Upper lobe of left lung (tissue), 6 donors: ENCODE results near the gene PTPRK. TPM values are rescaled to one million over a fixed set of nuclear protein-coding genes. Genes with fewer than 3 reads are reported as not detected.

ENCODE experiments used
- ATAC-seq, 2 donors: fragments of 200-7000 bp; cut with Tn5 transposase; one replicate each; pipeline ENCODE4 v1.9.1; 2022; ENCODE audit warnings: mild to moderate bottlenecking in 2 of 2, moderate library complexity in 2 of 2; ENCODE audit not compliant: low FRiP score in 2 of 2
- DNase-seq, 2 donors: peaks; one replicate each; pipeline ENCODE4 v3.0.0-alpha.2; 2019 to 2020
- H3K27ac ChIP-seq, 4 donors: fragments of 200-600 bp; sonication (generic); one replicate each; pipeline ENCODE4 v1.5.1; 2016 to 2019
- H3K27me3 ChIP-seq, 4 donors: fragments of 200-600 bp; sonication (generic); one replicate each; pipeline ENCODE4 v1.5.1; 2017 to 2019
- H3K36me3 ChIP-seq, 4 donors: fragments of 200-600 bp; sonication (generic); one replicate each; pipeline ENCODE4 v1.5.1; 2016 to 2019
- H3K4me1 ChIP-seq, 4 donors: fragments of 200-600 bp; sonication (generic); one replicate each; pipeline ENCODE4 v1.5.1; 2018 to 2019
- H3K4me3 ChIP-seq, 4 donors: fragments of 200-600 bp; sonication (generic); one replicate each; pipeline ENCODE4 v1.5.1; 2017 to 2019; ENCODE audit warnings: mild to moderate bottlenecking in 2 of 4, moderate library complexity in 1 of 4
- H3K9me3 ChIP-seq, 4 donors: fragments of 200-600 bp; sonication (generic); one replicate each; pipeline ENCODE4 v1.5.1; 2018 to 2019
- CTCF ChIP-seq, 6 experiments: fragments of 450-650 bp in 4 of 6; fragments of 200-600 bp in 2 of 6; sonication (generic) in 2 of 6; IDR thresholded peaks; one replicate each; pipeline ENCODE4 v1.5.1; 2016 to 2019; ENCODE audit warnings: antibody characterized with exemption in 6 of 6
- EP300 ChIP-seq, 4 donors: sonication (generic); formaldehyde crosslinking; IDR thresholded peaks; one replicate each; pipeline ENCODE4 v1.5.1; 2017; ENCODE audit warnings: antibody characterized with exemption in 4 of 4, control low read depth in 2 of 4
- POLR2A ChIP-seq, 4 donors: fragments of 450-650 bp; IDR thresholded peaks; one replicate each; pipeline ENCODE4 v1.5.1; 2016 to 2017; ENCODE audit warnings: antibody characterized with exemption in 4 of 4, mild to moderate bottlenecking in 2 of 4
- POLR2AphosphoS5 ChIP-seq, 2 donors: sonication (generic); formaldehyde crosslinking; IDR thresholded peaks; one replicate each; pipeline ENCODE4 v1.5.1; 2017; ENCODE audit warnings: antibody characterized with exemption in 2 of 2
- WGBS, 2 donors: methylation state at CpG; one replicate each; pipeline ENCODE4 v1.1.5; 2017 to 2018; 5-methylcytosine and 5-hydroxymethylcytosine counted together
- total RNA-seq, 6 donors: library from RNA; depleted of rRNA in 4 of 6; stranded (reverse); fragments of >200 nt in 4 of 6; gene quantifications; one replicate each; pipeline versions ENCODE4 v1.1.0 to v1.2.1, GENCODE V29; 2016 to 2021
- donor health status: DM: no; HTN: no; CAD: no; lungs with moderate emphysema.
- donor health status: DM: no; HTN: yes; CAD: no; lungs with severe emphysema.

Gene PTPRK
- total RNA-seq, 6 donors from 2014 or later: 42.7 to 97.4 (median 65.2) TPM

- no peaks in the 10 kb centered on the region for H3K4me1 ChIP-seq
- TF ChIP-seq CTCF (IDR thresholded peaks at IDR 0.05) (no peak), POLR2AphosphoS5 (IDR thresholded peaks at IDR 0.05) (no peak), EP300 (IDR thresholded peaks at IDR 0.05) (no peak), POLR2A (IDR thresholded peaks at IDR 0.05) (no peak)
- no peaks in the 10 kb centered on the region for H3K27me3 ChIP-seq
- no peaks in the 10 kb centered on the region for H3K9me3 ChIP-seq
- H3K36me3 ChIP-seq: no peaks in the 10 kb centered on the region
- H3K27ac ChIP-seq: no peak overlapping the region
- ATAC-seq: no peak
- no peak for DNase-seq
- no peak overlapping the region for H3K4me3 ChIP-seq
Measured at GRCh38 chr6:128172081-128172480, 348.3 kb downstream of the PTPRK start.

- ATAC-seq (no peak), DNase-seq (no peak)
- Histone ChIP-seq H3K27ac (no peak overlapping the region), H3K9me3 (no peaks in the 10 kb centered on the region), H3K4me1 (no peaks in the 10 kb centered on the region), H3K4me3 (no peak overlapping the region), H3K27me3 (no peaks in the 10 kb centered on the region), H3K36me3 (no peaks in the 10 kb centered on the region)
- 88 to 96% methylated on average over 4 of the region's 4 CpGs for WGBS, 2 donors
- TF ChIP-seq POLR2AphosphoS5 (IDR thresholded peaks at IDR 0.05) (no peak), POLR2A (IDR thresholded peaks at IDR 0.05) (no peak), CTCF (IDR thresholded peaks at IDR 0.05) (no peak), EP300 (IDR thresholded peaks at IDR 0.05) (no peak)
Measured at GRCh38 chr6:128171182-128171581, 349.2 kb downstream of the PTPRK start.

- Histone ChIP-seq H3K36me3 (no peaks in the 10 kb centered on the region), H3K27me3 (no peaks in the 10 kb centered on the region), H3K9me3 (no peaks in the 10 kb centered on the region), H3K4me1 (no peaks in the 10 kb centered on the region), H3K27ac (no peak overlapping the region), H3K4me3 (no peak overlapping the region)
- TF ChIP-seq EP300 (IDR thresholded peaks at IDR 0.05) (no peak), CTCF (IDR thresholded peaks at IDR 0.05) (no peak), POLR2AphosphoS5 (IDR thresholded peaks at IDR 0.05) (no peak), POLR2A (IDR thresholded peaks at IDR 0.05) (no peak)
- 96 to 98% methylated on average over 4 of the region's 4 CpGs for WGBS, 2 donors
- ATAC-seq: no peak
- DNase-seq: no peak
Measured at GRCh38 chr6:128168244-128168643, 352.2 kb downstream of the PTPRK start.

- no peak for DNase-seq
- Histone ChIP-seq H3K27me3 (no peaks in the 10 kb centered on the region), H3K4me3 (no peak overlapping the region), H3K27ac (no peak overlapping the region), H3K9me3 (no peaks in the 10 kb centered on the region), H3K36me3 (no peaks in the 10 kb centered on the region), H3K4me1 (no peaks in the 10 kb centered on the region)
- TF ChIP-seq CTCF (IDR thresholded peaks at IDR 0.05) (no peak), POLR2AphosphoS5 (IDR thresholded peaks at IDR 0.05) (no peak), EP300 (IDR thresholded peaks at IDR 0.05) (no peak), POLR2A (IDR thresholded peaks at IDR 0.05) (no peak)
- no peak for ATAC-seq
Measured at GRCh38 chr6:128167552-128167951, 352.8 kb downstream of the PTPRK start.

- H3K9me3 ChIP-seq: no peaks in the 10 kb centered on the region
- DNase-seq: no peak
- no peak overlapping the region for H3K4me3 ChIP-seq
- no peaks in the 10 kb centered on the region for H3K4me1 ChIP-seq
- H3K36me3 ChIP-seq: no peaks in the 10 kb centered on the region
- no peaks in the 10 kb centered on the region for H3K27me3 ChIP-seq
- ATAC-seq: no peak
- no peak overlapping the region for H3K27ac ChIP-seq
- 96 to 100% methylated on average over 1 of the region's 1 CpG for WGBS, 2 donors
- TF ChIP-seq POLR2AphosphoS5 (IDR thresholded peaks at IDR 0.05) (no peak), CTCF (IDR thresholded peaks at IDR 0.05) (no peak), POLR2A (IDR thresholded peaks at IDR 0.05) (no peak), EP300 (IDR thresholded peaks at IDR 0.05) (no peak)
Measured at GRCh38 chr6:128164254-128164653, 356.1 kb downstream of the PTPRK start.
